ENCODE data around the gene SHE. TPM values are rescaled to one million over a fixed set of nuclear protein-coding genes. Genes with fewer than 3 reads are reported as not detected.

SHE gene
- total and polyA plus RNA-seq, 10 of the 15 experiments (the other 5 are each of a cell fraction or from before 2014, with no cell fraction given), result under 0.01 to 0.05 (median 0.03) TPM; not detected in 3

DNA sequence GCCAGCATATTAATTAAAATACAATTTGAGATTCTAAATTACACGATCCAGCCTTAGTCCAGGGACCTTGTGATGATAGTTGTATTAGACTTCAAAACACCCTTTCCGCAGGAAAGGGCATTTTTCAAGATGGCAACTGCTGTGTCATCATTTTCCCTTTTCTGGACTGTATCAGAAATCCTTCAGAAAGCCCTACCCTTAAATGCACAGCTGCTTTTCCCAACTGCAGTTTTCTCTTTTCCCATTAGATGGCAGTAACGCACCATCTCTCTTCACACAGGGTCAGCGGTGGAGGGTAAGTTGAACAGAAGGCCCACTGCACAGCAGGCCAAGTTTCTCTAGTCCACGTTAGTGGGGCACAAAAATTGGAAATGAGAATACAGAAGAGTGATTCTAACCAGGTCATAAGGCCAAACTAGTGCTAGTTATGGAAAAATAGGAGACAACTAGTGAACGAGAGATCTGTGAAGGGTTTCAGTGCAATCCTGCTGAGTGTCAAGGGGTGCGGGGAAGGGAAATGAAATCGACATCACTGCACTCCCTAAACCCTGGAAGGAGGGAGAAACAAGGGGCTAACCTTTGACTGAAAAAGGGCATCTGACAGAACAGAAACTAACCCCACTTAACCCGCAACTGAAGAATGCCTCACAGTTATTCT is 22.3 kb downstream of the SHE start (continued):
- TF ChIP-seq MTA3 (IDR thresholded peaks at IDR 0.05; ENCODE audit: borderline replicate concordance, low read length) (no peak), SIN3A (IDR thresholded peaks at IDR 0.05; ENCODE audit: low read depth, low read length) (no peak), ZSCAN29 (IDR thresholded peaks at IDR 0.05) (no peak), RFX5 (IDR thresholded peaks at IDR 0.05; ENCODE audit: low read depth, low read length) (no peak), PML (IDR thresholded peaks at IDR 0.05; ENCODE audit: low read length) (peak; percentile 30; the same call in 1 of the 2 replicates)
- TF ChIP-seq, protein P1, sequence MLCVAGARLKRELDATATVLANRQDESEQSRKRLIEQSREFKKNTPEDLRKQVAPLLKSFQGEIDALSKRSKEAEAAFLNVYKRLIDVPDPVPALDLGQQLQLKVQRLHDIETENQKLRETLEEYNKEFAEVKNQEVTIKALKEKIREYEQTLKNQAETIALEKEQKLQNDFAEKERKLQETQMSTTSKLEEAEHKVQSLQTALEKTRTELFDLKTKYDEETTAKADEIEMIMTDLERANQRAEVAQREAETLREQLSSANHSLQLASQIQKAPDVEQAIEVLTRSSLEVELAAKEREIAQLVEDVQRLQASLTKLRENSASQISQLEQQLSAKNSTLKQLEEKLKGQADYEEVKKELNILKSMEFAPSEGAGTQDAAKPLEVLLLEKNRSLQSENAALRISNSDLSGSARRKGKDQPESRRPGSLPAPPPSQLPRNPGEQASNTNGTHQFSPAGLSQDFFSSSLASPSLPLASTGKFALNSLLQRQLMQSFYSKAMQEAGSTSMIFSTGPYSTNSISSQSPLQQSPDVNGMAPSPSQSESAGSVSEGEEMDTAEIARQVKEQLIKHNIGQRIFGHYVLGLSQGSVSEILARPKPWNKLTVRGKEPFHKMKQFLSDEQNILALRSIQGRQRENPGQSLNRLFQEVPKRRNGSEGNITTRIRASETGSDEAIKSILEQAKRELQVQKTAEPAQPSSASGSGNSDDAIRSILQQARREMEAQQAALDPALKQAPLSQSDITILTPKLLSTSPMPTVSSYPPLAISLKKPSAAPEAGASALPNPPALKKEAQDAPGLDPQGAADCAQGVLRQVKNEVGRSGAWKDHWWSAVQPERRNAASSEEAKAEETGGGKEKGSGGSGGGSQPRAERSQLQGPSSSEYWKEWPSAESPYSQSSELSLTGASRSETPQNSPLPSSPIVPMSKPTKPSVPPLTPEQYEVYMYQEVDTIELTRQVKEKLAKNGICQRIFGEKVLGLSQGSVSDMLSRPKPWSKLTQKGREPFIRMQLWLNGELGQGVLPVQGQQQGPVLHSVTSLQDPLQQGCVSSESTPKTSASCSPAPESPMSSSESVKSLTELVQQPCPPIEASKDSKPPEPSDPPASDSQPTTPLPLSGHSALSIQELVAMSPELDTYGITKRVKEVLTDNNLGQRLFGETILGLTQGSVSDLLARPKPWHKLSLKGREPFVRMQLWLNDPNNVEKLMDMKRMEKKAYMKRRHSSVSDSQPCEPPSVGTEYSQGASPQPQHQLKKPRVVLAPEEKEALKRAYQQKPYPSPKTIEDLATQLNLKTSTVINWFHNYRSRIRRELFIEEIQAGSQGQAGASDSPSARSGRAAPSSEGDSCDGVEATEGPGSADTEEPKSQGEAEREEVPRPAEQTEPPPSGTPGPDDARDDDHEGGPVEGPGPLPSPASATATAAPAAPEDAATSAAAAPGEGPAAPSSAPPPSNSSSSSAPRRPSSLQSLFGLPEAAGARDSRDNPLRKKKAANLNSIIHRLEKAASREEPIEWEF (IDR thresholded peaks at IDR 0.05; ENCODE audit: insufficient replicate concordance, low read depth, low read length), result no peak
- TF ChIP-seq, protein P2, sequence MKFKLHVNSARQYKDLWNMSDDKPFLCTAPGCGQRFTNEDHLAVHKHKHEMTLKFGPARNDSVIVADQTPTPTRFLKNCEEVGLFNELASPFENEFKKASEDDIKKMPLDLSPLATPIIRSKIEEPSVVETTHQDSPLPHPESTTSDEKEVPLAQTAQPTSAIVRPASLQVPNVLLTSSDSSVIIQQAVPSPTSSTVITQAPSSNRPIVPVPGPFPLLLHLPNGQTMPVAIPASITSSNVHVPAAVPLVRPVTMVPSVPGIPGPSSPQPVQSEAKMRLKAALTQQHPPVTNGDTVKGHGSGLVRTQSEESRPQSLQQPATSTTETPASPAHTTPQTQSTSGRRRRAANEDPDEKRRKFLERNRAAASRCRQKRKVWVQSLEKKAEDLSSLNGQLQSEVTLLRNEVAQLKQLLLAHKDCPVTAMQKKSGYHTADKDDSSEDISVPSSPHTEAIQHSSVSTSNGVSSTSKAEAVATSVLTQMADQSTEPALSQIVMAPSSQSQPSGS (IDR thresholded peaks at IDR 0.05; ENCODE audit: low read length), result no peak
- TF ChIP-seq, protein P3, sequence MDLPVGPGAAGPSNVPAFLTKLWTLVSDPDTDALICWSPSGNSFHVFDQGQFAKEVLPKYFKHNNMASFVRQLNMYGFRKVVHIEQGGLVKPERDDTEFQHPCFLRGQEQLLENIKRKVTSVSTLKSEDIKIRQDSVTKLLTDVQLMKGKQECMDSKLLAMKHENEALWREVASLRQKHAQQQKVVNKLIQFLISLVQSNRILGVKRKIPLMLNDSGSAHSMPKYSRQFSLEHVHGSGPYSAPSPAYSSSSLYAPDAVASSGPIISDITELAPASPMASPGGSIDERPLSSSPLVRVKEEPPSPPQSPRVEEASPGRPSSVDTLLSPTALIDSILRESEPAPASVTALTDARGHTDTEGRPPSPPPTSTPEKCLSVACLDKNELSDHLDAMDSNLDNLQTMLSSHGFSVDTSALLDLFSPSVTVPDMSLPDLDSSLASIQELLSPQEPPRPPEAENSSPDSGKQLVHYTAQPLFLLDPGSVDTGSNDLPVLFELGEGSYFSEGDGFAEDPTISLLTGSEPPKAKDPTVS (IDR thresholded peaks at IDR 0.05; ENCODE audit: low read depth, low read length), result no peak

All from GM12878 (cell line).